ENCODE data around the gene ABCA13.

Gene ABCA13

DNA sequence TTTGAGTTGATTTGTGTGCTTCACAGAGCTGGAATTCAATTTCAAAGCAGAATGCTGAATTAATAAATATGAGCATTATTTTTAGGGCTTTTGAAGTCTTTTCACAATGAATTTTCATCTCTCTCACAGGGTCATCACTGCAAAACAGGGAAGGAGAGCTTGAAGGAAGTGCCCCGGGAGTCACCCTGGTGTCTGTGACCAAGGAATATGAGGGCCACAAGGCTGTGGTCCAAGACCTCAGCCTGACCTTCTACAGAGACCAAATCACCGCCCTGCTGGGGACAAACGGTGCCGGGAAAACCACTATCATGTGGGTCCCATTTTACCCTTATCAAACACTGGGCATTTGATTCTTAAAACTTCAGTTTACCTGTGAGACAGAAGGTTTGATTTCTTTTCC is 217.7 kb downstream of the ABCA13 start:
- TF ChIP-seq FOXP2 (optimal IDR thresholded peaks at IDR 0.05; ENCODE audit: borderline replicate concordance, extremely low read depth, extremely low read length, insufficient read depth) (no peak), POLR2AphosphoS5 (IDR thresholded peaks at IDR 0.05; ENCODE audit: low read depth, low read length) (no peak)
- TF ChIP-seq, protein P1, sequence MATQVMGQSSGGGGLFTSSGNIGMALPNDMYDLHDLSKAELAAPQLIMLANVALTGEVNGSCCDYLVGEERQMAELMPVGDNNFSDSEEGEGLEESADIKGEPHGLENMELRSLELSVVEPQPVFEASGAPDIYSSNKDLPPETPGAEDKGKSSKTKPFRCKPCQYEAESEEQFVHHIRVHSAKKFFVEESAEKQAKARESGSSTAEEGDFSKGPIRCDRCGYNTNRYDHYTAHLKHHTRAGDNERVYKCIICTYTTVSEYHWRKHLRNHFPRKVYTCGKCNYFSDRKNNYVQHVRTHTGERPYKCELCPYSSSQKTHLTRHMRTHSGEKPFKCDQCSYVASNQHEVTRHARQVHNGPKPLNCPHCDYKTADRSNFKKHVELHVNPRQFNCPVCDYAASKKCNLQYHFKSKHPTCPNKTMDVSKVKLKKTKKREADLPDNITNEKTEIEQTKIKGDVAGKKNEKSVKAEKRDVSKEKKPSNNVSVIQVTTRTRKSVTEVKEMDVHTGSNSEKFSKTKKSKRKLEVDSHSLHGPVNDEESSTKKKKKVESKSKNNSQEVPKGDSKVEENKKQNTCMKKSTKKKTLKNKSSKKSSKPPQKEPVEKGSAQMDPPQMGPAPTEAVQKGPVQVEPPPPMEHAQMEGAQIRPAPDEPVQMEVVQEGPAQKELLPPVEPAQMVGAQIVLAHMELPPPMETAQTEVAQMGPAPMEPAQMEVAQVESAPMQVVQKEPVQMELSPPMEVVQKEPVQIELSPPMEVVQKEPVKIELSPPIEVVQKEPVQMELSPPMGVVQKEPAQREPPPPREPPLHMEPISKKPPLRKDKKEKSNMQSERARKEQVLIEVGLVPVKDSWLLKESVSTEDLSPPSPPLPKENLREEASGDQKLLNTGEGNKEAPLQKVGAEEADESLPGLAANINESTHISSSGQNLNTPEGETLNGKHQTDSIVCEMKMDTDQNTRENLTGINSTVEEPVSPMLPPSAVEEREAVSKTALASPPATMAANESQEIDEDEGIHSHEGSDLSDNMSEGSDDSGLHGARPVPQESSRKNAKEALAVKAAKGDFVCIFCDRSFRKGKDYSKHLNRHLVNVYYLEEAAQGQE (IDR thresholded peaks at IDR 0.05; ENCODE audit: insufficient read depth in 1 of 2, low read depth in 2 of 2, low read length in 2 of 2) = no peak

DNA sequence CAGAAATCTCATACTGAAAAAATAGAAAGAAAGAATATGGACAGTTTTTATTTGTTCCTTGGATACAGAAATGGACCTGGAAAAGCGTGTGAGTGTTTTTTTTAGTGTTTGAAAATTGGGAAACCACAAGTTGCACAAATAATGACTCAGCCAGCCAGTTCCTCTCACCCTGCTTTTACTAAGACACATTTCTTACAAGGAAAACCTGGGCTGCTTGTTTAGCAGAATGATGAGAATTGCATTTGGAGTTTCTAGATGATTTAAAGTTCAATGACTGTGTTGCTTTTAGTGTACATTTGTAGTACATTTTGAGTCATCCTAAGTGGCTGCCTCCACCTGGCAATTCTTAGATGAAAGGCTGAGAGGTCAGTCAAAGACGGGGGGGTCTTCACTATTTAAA is 218.7 kb downstream of the ABCA13 start:
- TF ChIP-seq POLR2AphosphoS5 (IDR thresholded peaks at IDR 0.05; ENCODE audit: low read depth, low read length) (no peak), SIN3A (IDR thresholded peaks at IDR 0.05; ENCODE audit: borderline replicate concordance, insufficient read depth, low read length) (no peak), TAF1 (IDR thresholded peaks at IDR 0.05; ENCODE audit: borderline replicate concordance, insufficient read depth, low read length) (no peak), FOXP2 (optimal IDR thresholded peaks at IDR 0.05; ENCODE audit: borderline replicate concordance, extremely low read depth, extremely low read length, insufficient read depth) (no peak)
- TF ChIP-seq, protein P1 (IDR thresholded peaks at IDR 0.05; ENCODE audit: insufficient read depth in 1 of 2, low read depth in 2 of 2, low read length in 2 of 2) = no peak

GRCh38 chr7:48390388-48391327 is 219.4 kb downstream of the ABCA13 start:
- TF ChIP-seq SIN3A (IDR thresholded peaks at IDR 0.05; ENCODE audit: borderline replicate concordance, insufficient read depth, low read length) (no peak), FOXP2 (optimal IDR thresholded peaks at IDR 0.05; ENCODE audit: borderline replicate concordance, extremely low read depth, extremely low read length, insufficient read depth) (no peak), POLR2AphosphoS5 (IDR thresholded peaks at IDR 0.05; ENCODE audit: low read depth, low read length) (no peak), TAF1 (IDR thresholded peaks at IDR 0.05; ENCODE audit: borderline replicate concordance, insufficient read depth, low read length) (no peak)
- TF ChIP-seq, protein P1 (IDR thresholded peaks at IDR 0.05; ENCODE audit: insufficient read depth in 1 of 2, low read depth in 2 of 2, low read length in 2 of 2) = no peak

DNA sequence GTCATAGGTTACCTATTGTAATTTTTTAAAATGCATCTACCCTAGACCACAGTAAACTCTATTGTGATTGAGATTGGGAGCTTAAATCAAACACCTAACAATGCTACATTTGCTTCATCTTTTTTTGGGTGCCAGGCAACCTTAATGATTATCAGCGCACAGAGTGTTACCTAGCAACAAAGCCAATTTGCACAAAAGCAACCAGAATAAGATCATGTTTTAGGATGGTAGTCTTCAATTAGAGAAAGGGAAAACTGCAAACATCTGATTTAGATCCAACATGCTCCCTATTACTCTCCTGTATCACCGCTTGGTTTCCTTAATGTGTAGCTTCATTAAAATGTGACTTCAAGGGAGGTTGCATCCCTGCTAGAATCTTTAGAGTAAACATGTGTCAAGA is 226.9 kb downstream of the ABCA13 start:
- TF ChIP-seq POLR2AphosphoS5 (IDR thresholded peaks at IDR 0.05; ENCODE audit: low read depth, low read length) (no peak), FOXP2 (optimal IDR thresholded peaks at IDR 0.05; ENCODE audit: borderline replicate concordance, extremely low read depth, extremely low read length, insufficient read depth) (no peak), TAF1 (IDR thresholded peaks at IDR 0.05; ENCODE audit: borderline replicate concordance, insufficient read depth, low read length) (no peak), SIN3A (IDR thresholded peaks at IDR 0.05; ENCODE audit: borderline replicate concordance, insufficient read depth, low read length) (no peak)
- TF ChIP-seq, protein P1 (IDR thresholded peaks at IDR 0.05; ENCODE audit: insufficient read depth in 1 of 2, low read depth in 2 of 2, low read length in 2 of 2) = no peak
